GM19328 (cell line): ENCODE measurements around the gene CRHR1.

Source experiments
- ATAC-seq: cut with Tn5 transposase; IDR thresholded peaks from one replicate; pipeline ENCODE4 v1.9.1; 2021; ENCODE audit warnings: mild to moderate bottlenecking, moderate library complexity; ENCODE audit not compliant: unreplicated experiment

Gene CRHR1

GRCh38 chr17:45787044-45787443, 2.9 kb downstream of the CRHR1 start:
- no peak for ATAC-seq

GRCh38 chr17:45787656-45788055, 3.5 kb downstream of the CRHR1 start:
- no peak for ATAC-seq

GRCh38 chr17:45788057-45788456, 3.9 kb downstream of the CRHR1 start:
- no peak for ATAC-seq

- ATAC-seq: no peak
These were observed 5.8 kb downstream of the CRHR1 start for GRCh38 chr17:45789874-45790273.

GRCh38 chr17:45790296-45790922, 6.3 kb downstream of the CRHR1 start:
- ATAC-seq: no peak

- no peak for ATAC-seq
These were observed 7.0 kb downstream of the CRHR1 start for GRCh38 chr17:45791041-45791582.

- ATAC-seq: no peak
These were observed 7.8 kb downstream of the CRHR1 start for GRCh38 chr17:45791935-45792334.

- no peak for ATAC-seq
These were observed 8.3 kb downstream of the CRHR1 start for GRCh38 chr17:45792437-45792836.

- no peak for ATAC-seq
These were observed 9.1 kb downstream of the CRHR1 start for GRCh38 chr17:45792995-45793755.

- no peak for ATAC-seq
These were observed 9.9 kb downstream of the CRHR1 start for GRCh38 chr17:45793999-45794540.

- no peak for ATAC-seq
These were observed 10.7 kb downstream of the CRHR1 start for GRCh38 chr17:45794840-45795239.

GRCh38 chr17:45800816-45801215, 16.7 kb downstream of the CRHR1 start:
- ATAC-seq: no peak

GRCh38 chr17:45801421-45801820, 17.3 kb downstream of the CRHR1 start:
- ATAC-seq: no peak

GRCh38 chr17:45808845-45809244, 24.7 kb downstream of the CRHR1 start:
- ATAC-seq: no peak

GRCh38 chr17:45809499-45809898, 25.4 kb downstream of the CRHR1 start:
- ATAC-seq: no peak

GRCh38 chr17:45812102-45812501, 28.0 kb downstream of the CRHR1 start:
- no peak for ATAC-seq

- ATAC-seq: no peak
These were observed 29.1 kb downstream of the CRHR1 start for GRCh38 chr17:45813048-45813725.

- ATAC-seq: no peak
These were observed 30.8 kb downstream of the CRHR1 start for GRCh38 chr17:45814622-45815606.

GRCh38 chr17:45815752-45816151, 31.6 kb downstream of the CRHR1 start:
- ATAC-seq: no peak

GRCh38 chr17:45818041-45818440, 33.9 kb downstream of the CRHR1 start:
- no peak for ATAC-seq
